GM12878 (cell line): ENCODE data around the gene TIPIN. TPM values are rescaled to one million over a fixed set of nuclear protein-coding genes. Genes with fewer than 3 reads are reported as not detected.

ENCODE experiments used
- BCL11A ChIP-seq: IDR thresholded peaks from 2 replicates; pipeline ENCODE4 v1.6.1; 2011; ENCODE audit warnings: low read depth, low read length
- BCLAF1 ChIP-seq: fragments of 450-650 bp; IDR thresholded peaks from 2 replicates; pipeline ENCODE4 v1.6.1; 2017; ENCODE audit warnings: antibody characterized with exemption, mild to moderate bottlenecking, moderate library complexity
- CBX5 ChIP-seq: sonication (generic); IDR thresholded peaks from 2 replicates; pipeline ENCODE4 v1.6.1; 2016; ENCODE audit warnings: low read depth, moderate library complexity, mild to moderate bottlenecking, inconsistent platforms
- CREM ChIP-seq: IDR thresholded peaks from 2 replicates; pipeline ENCODE4 v1.6.1; 2014; ENCODE audit warnings: antibody characterized with exemption, low read depth
- CTCF ChIP-seq, 3 experiments: IDR thresholded peaks in 2 of 3; conservative IDR thresholded peaks in 1 of 3; 2 replicates each; pipeline ENCODE4 v1.5.1; 2011; ENCODE audit warnings: low read depth in 3 of 3, low read length in 3 of 3, mild to moderate bottlenecking in 3 of 3, control low read depth in 2 of 3, moderate library complexity in 2 of 3, inconsistent platforms in 1 of 3, mixed read lengths in 1 of 3; ENCODE audit not compliant: control insufficient read depth in 2 of 3, insufficient read depth in 1 of 3; ENCODE audit errors: extremely low read depth in 1 of 3
- E2F4 ChIP-seq: IDR thresholded peaks from 2 replicates; pipeline ENCODE4 v1.6.1; 2012; ENCODE audit warnings: low read depth, low read length, improper control_type of control experiment
- EED ChIP-seq: sonication (generic); IDR thresholded peaks from 2 replicates; pipeline ENCODE4 v1.6.1; 2016; ENCODE audit warnings: antibody characterized with exemption, low read depth
- EZH2 ChIP-seq: IDR thresholded peaks from 2 replicates; pipeline ENCODE4 v1.6.1; 2012; ENCODE audit warnings: low read depth, mild to moderate bottlenecking, control low read depth, inconsistent platforms, low read length, borderline replicate concordance; ENCODE audit not compliant: control insufficient read depth
- JUNB ChIP-seq: IDR thresholded peaks from 2 replicates; pipeline ENCODE4 v1.6.1; 2016; ENCODE audit warnings: antibody characterized with exemption, mild to moderate bottlenecking
- KAT2A ChIP-seq: conservative IDR thresholded peaks from 2 replicates; pipeline ENCODE4 v1.6.1; 2011; ENCODE audit warnings: low read depth, low read length; ENCODE audit not compliant: control insufficient read depth
- KDM1A ChIP-seq: fragments of 200-600 bp; sonication (generic); IDR thresholded peaks from 2 replicates; pipeline ENCODE4 v1.6.1; 2016; ENCODE audit warnings: borderline replicate concordance
- MEF2A ChIP-seq: IDR thresholded peaks from 2 replicates; pipeline ENCODE4 v1.6.1; 2011; ENCODE audit warnings: low read depth, mild to moderate bottlenecking, low read length, moderate library complexity; ENCODE audit not compliant: insufficient read depth
- MEF2B ChIP-seq: fragments of 450-650 bp; IDR thresholded peaks from 2 replicates; pipeline ENCODE4 v1.6.1; 2018; ENCODE audit warnings: mild to moderate bottlenecking, moderate library complexity; ENCODE audit not compliant: partially characterized antibody, poor library complexity, severe bottlenecking
- NFYA ChIP-seq: IDR thresholded peaks from 2 replicates; pipeline ENCODE4 v1.6.1; 2011; ENCODE audit warnings: low read depth, mild to moderate bottlenecking, low read length, improper control_type of control experiment, borderline replicate concordance
- NR2F1 ChIP-seq: fragments of 450-650 bp; conservative IDR thresholded peaks from 2 replicates; pipeline ENCODE4 v1.6.1; 2017; ENCODE audit warnings: mild to moderate bottlenecking
- RB1 ChIP-seq: fragments of 450-650 bp; formaldehyde crosslinking; IDR thresholded peaks from 2 replicates; pipeline ENCODE4 v1.6.1; 2017; ENCODE audit warnings: mild to moderate bottlenecking, borderline replicate concordance
- RCOR1 ChIP-seq: conservative IDR thresholded peaks from 2 replicates; pipeline ENCODE4 v1.6.1; 2012; ENCODE audit warnings: low read depth, low read length, improper control_type of control experiment
- RELA ChIP-seq: fragments of 450-650 bp; IDR thresholded peaks from 2 replicates; pipeline ENCODE4 v1.8.0; 2014; ENCODE audit warnings: borderline replicate concordance; ENCODE audit not compliant: partially characterized antibody
- SMAD5 ChIP-seq: IDR thresholded peaks from 2 replicates; pipeline ENCODE4 v1.6.1; 2016; ENCODE audit warnings: antibody characterized with exemption, low read depth
- SMARCA5 ChIP-seq: fragments of 450-650 bp; IDR thresholded peaks from 2 replicates; pipeline ENCODE4 v1.6.1; 2017; ENCODE audit warnings: mild to moderate bottlenecking
- TCF3 ChIP-seq: IDR thresholded peaks from 2 replicates; pipeline ENCODE4 v1.6.1; 2012; ENCODE audit warnings: low read depth, mild to moderate bottlenecking, low read length, borderline replicate concordance; ENCODE audit not compliant: insufficient read depth
- ZNF384 ChIP-seq: IDR thresholded peaks from 2 replicates; pipeline ENCODE4 v1.6.1; 2012; ENCODE audit warnings: low read depth, mild to moderate bottlenecking, low read length, improper control_type of control experiment, borderline replicate concordance
- polyA plus RNA-seq, 11 experiments: library from polyadenylated mRNA; depleted of rRNA in 4 of 11; unstranded in 6 of 11; stranded (reverse) in 5 of 11; fragments of >200 nt; fragmentation: Nextera tagmentation in 4 of 11; fragmentation: Illumina TruSeq in 1 of 11; extraction: Ambion mirVana in 4 of 11; extraction: Trizol in 1 of 11; gene quantifications; 1 replicate in 1 of 11; 2 replicates in 10 of 11; pipeline versions ENCODE4 v1.2.1 to v1.2.3, GENCODE V29; 2011 to 2016; ENCODE audit warnings: inconsistent platforms in 2 of 11, missing spikeins in 2 of 11, low read depth in 1 of 11
- total RNA-seq, 4 experiments: library from RNA; depleted of rRNA in 3 of 4; stranded (reverse); fragments of >200 nt in 3 of 4; fragmentation: Illumina TruSeq in 1 of 4; extraction: Trizol in 1 of 4; gene quantifications; 2 replicates each; pipeline versions ENCODE4 v1.2.1 to v1.2.3, GENCODE V29; 2013 to 2021

TIPIN gene
- total and polyA plus RNA-seq, 10 of the 15 experiments (the other 5 are each of a cell fraction or from before 2014, with no cell fraction given), result 21.1 to 69.2 (median 47.0) TPM

- TF ChIP-seq BCLAF1 (no peak), CREM (peak; percentile 98), SMAD5 (no peak; the same call in 1 of the 2 replicates), BCL11A (no peak), JUNB (no peak), RB1 (no peak; the same call in 1 of the 2 replicates), EED (no peak), EZH2 (no peak), E2F4 (no peak), NR2F1 (peak; percentile 76), SMARCA5 (peak; percentile 93), RELA (peak; percentile 64), KAT2A (no peak), NFYA (no peak), CBX5 (0 out of 2 replicates have a peak, but pooled peaks have one; percentile 65), RCOR1 (0 out of 2 replicates have a peak, but pooled peaks have one; percentile 61), TCF3 (peak; percentile 95), ZNF384 (peak; percentile 62; the same call in 1 of the 2 replicates), KDM1A (no peak), CTCF (IDR thresholded peaks at IDR 0.05 in 2 of 3, conservative IDR thresholded peaks at IDR 0.05 in 1 of 3; ENCODE audit: control insufficient read depth in 2 of 3, extremely low read depth in 1 of 3, insufficient read depth in 1 of 3, low read depth in 3 of 3, low read length in 3 of 3) (peak; percentile 64 to 84 (median 79)), MEF2A (no peak), MEF2B (peak; percentile 11)
These were observed 30.0 kb upstream of the TIPIN start, which contains the start of gene MAP2K1 (continued) for GRCh38 chr15:66386204-66387123.
